Measurements from ENCODE around the gene OR2S2. TPM values are rescaled to one million over a fixed set of nuclear protein-coding genes. Genes with fewer than 3 reads are reported as not detected.

OR2S2 gene
- total and polyA plus RNA-seq, 2 of the 4 experiments (the other 2 are of a cell fraction) = 0.46 to 0.90 TPM

- Histone ChIP-seq H2BK15ac (ENCODE audit: low read depth, low read length) (no peak overlapping the region), H2BK5ac (ENCODE audit: low read depth, low read length, poor library complexity, severe bottlenecking) (no peak overlapping the region), H2AK9ac (replicated peaks; ENCODE audit: low read depth, low read length, poor library complexity) (no peak overlapping the region), H3K4me1 (ENCODE audit: control insufficient read depth, insufficient read depth, low read length) (peaks cover 11% of the 10 kb centered on the region), H3K18ac (ENCODE audit: low read depth, low read length) (no peak overlapping the region), H4K5ac (ENCODE audit: low read depth, low read length) (no peak overlapping the region), H3K4me3 (ENCODE audit: insufficient read depth, low read depth, low read length) (no peak overlapping the region), H3K23ac (ENCODE audit: low read depth, low read length) (no peak overlapping the region), H3K9me3 (ENCODE audit: control insufficient read depth, insufficient read depth, low read length) (no peaks in the 10 kb centered on the region), H2AK5ac (ENCODE audit: low read depth, low read length) (no peak overlapping the region), H3K79me1 (ENCODE audit: low read depth in 1 of 2, low read length in 2 of 2) (no peaks in the 10 kb centered on the region), H3K14ac (replicated peaks; ENCODE audit: low read depth, low read length) (no peak overlapping the region), H3K27me3 (ENCODE audit: control insufficient read depth, insufficient read depth, low read length) (no peaks in the 10 kb centered on the region), H3K27ac (ENCODE audit: insufficient read depth, low read length) (no peak overlapping the region), H3K9me1 (ENCODE audit: insufficient read depth, low read length) (peaks cover 5% of the 10 kb centered on the region; the same call in 1 of the 2 replicates), H4K91ac (ENCODE audit: insufficient read depth, low read depth, low read length) (no peak overlapping the region), H3K36me3 (ENCODE audit: control insufficient read depth, insufficient read depth, low read length) (no peaks in the 10 kb centered on the region), H3K4ac (ENCODE audit: low read depth, low read length) (no peak overlapping the region), H2AFZ (replicated peaks; ENCODE audit: low read length, poor library complexity) (no peak overlapping the region), H2BK120ac (ENCODE audit: low read depth, low read length) (no peak overlapping the region), H3K56ac (ENCODE audit: extremely low read depth, insufficient read depth, low read length) (no peak overlapping the region), H3K9ac (ENCODE audit: low read depth, low read length) (no peak overlapping the region), H2BK20ac (ENCODE audit: low read depth, low read length) (no peak overlapping the region), H4K8ac (ENCODE audit: low read depth in 2 of 2, low read length in 2 of 2) (no peak overlapping the region), H4K20me1 (ENCODE audit: insufficient read depth, low read length) (no peaks in the 10 kb centered on the region), H3K4me2 (ENCODE audit: low read depth, low read length) (no peak overlapping the region)
- no TSS peak for BruUV-seq (replicated peaks)
- CTCF ChIA-PET = interaction anchor here (0.6 kb wide), 1 partner anchor 10 kb away, joined by 11 read pairs; no protein-coding TSS in a partner anchor
- no CpG with 5 or more reads among the region's 4 CpGs for WGBS, 2 experiments (ENCODE audit: extremely low coverage in 2 of 2, insufficient read length in 1 of 2)
- DNase-seq = no peak
- in situ Hi-C loops (cut with MboI; ENCODE audit: low sequenced_read_pairs) = loop anchor here (10.0 kb wide), 1 partner anchor 208 kb away; no protein-coding TSS in a partner anchor
- intact Hi-C loops (cut with micrococcal nuclease) = no loop called here
- dilution Hi-C loops (cut with HindIII; ENCODE audit: low sequenced_read_pairs, unreplicated experiment) = no loop called here
- TF ChIP-seq MXI1 (IDR thresholded peaks at IDR 0.05; ENCODE audit: borderline replicate concordance, low read depth, low read length) = no peak
- TF ChIP-seq CEBPB (IDR thresholded peaks at IDR 0.05; ENCODE audit: low read depth, low read length) = no peak
- no peak for TF ChIP-seq USF2 (IDR thresholded peaks at IDR 0.05; ENCODE audit: low read depth, low read length)
- TF ChIP-seq MAFK (IDR thresholded peaks at IDR 0.05; ENCODE audit: low read depth, low read length) = no peak
- TF ChIP-seq POLR2A (IDR thresholded peaks at IDR 0.05; ENCODE audit: low read depth, low read length) = no peak
- no peak for TF ChIP-seq RCOR1 (IDR thresholded peaks at IDR 0.05; ENCODE audit: insufficient replicate concordance, low read length)
- TF ChIP-seq RFX5 (IDR thresholded peaks at IDR 0.05; ENCODE audit: low read depth, low read length) = no peak
- no peak for TF ChIP-seq BHLHE40 (IDR thresholded peaks at IDR 0.05; ENCODE audit: low read depth, low read length)
- TF ChIP-seq RAD21 (IDR thresholded peaks at IDR 0.05; ENCODE audit: low read length) = no peak
- no peak for TF ChIP-seq MAZ (IDR thresholded peaks at IDR 0.05; ENCODE audit: borderline replicate concordance, low read depth, low read length)
- TF ChIP-seq CHD1 (IDR thresholded peaks at IDR 0.05; ENCODE audit: low read depth, low read length) = no peak
- no peak for TF ChIP-seq NFE2L2 (IDR thresholded peaks at IDR 0.05; ENCODE audit: low read depth, low read length)
- no peak for ATAC-seq (ENCODE audit: low read depth)
- POLR2A ChIA-PET (ENCODE audit: unreplicated experiment) = no interaction called here
Observed at GRCh38 chr9:35966433-35966832, 8.5 kb upstream of the OR2S2 start.

Data from IMR-90 (cell line).